Measurements from ENCODE around the gene ZMAT5.

ZMAT5 gene

GRCh38 chr22:29693161-29693560, 73.6 kb downstream of the ZMAT5 start:
- no peak for TF ChIP-seq CTCF (IDR thresholded peaks at IDR 0.05; ENCODE audit: low read depth, low read length)
- no peak overlapping the region for H3K4me3 ChIP-seq (ENCODE audit: low read depth, low read length)

GRCh38 chr22:29692327-29692640, 74.5 kb downstream of the ZMAT5 start:
- H3K4me3 ChIP-seq (ENCODE audit: low read depth, low read length) = no peak overlapping the region
- TF ChIP-seq CTCF (IDR thresholded peaks at IDR 0.05; ENCODE audit: low read depth, low read length) = no peak

DNA sequence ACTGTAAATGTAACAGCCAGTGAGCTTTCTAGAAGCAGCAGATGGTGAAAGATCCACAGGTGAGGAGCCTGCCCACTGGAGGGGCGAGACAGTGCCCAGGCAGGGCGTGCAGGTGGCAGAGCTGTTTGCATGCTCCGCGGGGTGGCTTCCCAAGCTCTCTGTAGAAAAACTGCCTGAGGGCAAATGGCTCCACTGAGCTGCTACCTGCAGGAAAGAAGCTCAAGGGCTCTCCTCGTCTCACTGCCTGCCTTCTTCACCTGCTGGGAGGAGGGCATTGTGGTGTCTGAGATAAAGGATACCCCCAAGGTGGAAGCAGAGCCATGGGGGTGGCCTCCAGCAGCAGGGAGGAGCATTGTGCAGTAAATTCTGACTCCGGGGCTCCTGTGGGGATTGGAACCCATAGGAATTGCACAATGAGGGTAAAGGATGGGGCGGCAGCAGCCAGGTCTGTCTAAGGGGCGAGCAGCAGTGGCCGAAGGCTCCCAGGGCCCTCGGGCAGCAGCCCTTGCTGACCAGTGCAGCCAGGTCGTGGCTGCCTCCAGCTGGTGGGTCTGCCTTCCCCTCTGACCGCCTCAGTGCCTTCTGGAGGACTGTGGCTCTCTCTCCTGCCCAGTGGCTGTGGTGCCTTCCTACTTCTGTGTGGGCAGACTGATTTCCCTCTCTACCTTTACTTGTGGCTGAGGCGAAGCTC, 75.0 kb downstream of the ZMAT5 start:
- H3K4me3 ChIP-seq (ENCODE audit: low read depth, low read length) = no peak overlapping the region
- no peak for TF ChIP-seq CTCF (IDR thresholded peaks at IDR 0.05; ENCODE audit: low read depth, low read length)

DNA sequence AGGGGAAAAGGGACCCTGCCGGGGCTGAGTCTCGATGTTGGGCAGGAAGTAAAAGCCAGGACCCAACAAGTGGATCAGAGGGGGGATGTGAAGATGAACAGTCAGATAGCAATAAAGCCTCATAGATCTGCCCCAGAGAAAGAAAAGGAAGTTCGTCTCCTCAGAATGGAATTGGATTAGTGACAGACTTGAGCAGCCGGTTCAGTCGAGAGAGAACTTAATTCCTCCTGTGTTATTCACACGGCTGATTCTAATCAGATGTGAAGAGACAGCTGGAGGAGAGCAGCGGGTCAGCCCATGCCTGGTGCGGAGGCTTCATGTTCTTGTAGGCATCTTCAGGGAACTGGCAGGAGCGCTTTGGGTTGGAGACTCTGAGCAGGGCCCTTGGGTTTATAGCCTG, 76.3 kb downstream of the ZMAT5 start:
- TF ChIP-seq CTCF (IDR thresholded peaks at IDR 0.05; ENCODE audit: low read depth, low read length) = no peak
- H3K4me3 ChIP-seq (ENCODE audit: low read depth, low read length) = no peak overlapping the region

DNA sequence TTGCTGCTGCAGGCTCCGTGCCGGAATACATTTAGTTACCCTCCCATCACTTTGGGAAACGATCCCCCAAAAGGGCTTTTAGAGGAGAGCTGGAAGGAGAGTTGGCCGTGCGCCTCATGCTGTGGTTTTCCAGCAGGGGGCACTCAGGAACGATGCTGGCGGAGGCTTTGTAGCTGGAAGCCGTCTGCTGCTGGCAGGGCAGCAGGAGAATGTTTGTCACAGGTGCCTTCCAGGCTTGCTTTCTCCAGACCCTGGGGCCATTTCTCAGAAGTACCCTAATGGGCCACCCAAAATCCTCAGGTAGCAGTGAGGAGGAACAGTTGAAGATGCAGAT, 77.0 kb downstream of the ZMAT5 start:
- H3K4me3 ChIP-seq (ENCODE audit: low read depth, low read length) = no peak overlapping the region
- TF ChIP-seq CTCF (IDR thresholded peaks at IDR 0.05; ENCODE audit: low read depth, low read length) = peak; percentile 71

DNA sequence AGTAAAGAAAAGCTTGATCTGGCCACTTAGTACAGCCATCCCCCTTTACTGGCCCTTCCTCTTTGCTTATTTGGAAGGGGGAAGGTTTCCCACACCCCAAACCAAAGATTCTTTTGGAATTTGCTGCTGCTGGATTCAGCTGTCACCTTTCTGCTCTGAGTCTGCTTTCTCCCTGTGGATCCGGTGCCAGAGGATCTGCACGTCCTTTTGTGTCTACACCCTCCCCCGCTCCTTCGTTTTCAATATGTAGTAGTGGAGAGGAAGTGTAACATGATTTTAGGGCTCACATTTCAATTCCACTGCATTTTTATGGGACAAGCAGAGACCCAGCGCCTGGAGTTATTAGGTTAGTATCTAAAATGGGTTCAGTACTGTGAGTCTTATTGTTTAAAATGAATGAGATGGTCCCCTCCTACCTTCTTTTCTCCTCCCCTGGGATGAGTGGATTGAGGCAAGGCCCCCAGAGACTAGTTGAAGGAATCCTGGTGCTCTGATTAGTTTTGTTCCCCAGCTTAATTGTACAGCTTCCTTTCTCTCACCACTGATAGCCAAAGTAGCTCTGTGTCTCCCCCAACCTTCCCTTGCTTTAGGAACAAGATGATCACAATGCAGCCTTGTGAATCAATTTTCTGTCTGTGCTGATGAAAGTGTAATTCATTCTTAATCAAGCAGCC, 77.5 kb downstream of the ZMAT5 start:
- no peak overlapping the region for H3K4me3 ChIP-seq (ENCODE audit: low read depth, low read length)
- TF ChIP-seq CTCF (IDR thresholded peaks at IDR 0.05; ENCODE audit: low read depth, low read length) = no peak

DNA sequence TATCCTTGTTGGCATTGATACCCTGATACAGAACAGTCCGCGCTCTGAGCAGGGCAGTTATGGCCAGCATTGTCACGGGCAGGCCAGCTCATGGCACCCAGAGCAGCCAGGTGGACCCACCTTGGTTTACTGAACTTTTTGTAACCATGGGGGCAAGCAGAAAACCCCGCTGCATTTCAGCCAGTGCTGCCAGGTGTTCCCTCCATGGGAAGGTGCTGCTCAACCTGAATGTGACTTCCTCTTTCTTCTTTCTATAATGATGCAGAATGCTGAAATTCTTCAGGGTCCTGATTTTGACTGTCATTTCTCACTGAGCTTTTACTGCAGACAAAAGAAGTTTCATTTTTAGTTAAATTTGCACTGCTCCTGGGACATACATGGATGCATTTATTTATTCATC, 82.6 kb downstream of the ZMAT5 start:
- H3K4me3 ChIP-seq (ENCODE audit: low read depth, low read length) = no peak overlapping the region
- TF ChIP-seq CTCF (IDR thresholded peaks at IDR 0.05; ENCODE audit: low read depth, low read length) = no peak

Data from WI38 (cell line).